Measurements from ENCODE around the gene VPS52.

The VPS52 gene

GRCh38 chr6:33209856-33210255, 61.8 kb downstream of the VPS52 start:
- TF ChIP-seq CTCF (conservative IDR thresholded peaks at IDR 0.05; ENCODE audit: control insufficient read depth, insufficient read depth, low read depth, low read length) = no peak
- no peak for DNase-seq (ENCODE audit: low read depth)
- H3K4me3 ChIP-seq (ENCODE audit: control insufficient read depth, low read depth, low read length) = no peak overlapping the region

- DNase-seq (ENCODE audit: low read depth) = peak; percentile 54
- H3K4me3 ChIP-seq (ENCODE audit: control insufficient read depth, low read depth, low read length) = peak within 1 kb of the TSS; percentile 86
These were observed 63.3 kb downstream of the VPS52 start, which contains the start of gene RING1 for GRCh38 chr6:33208091-33208967. TSS of gene RING1 (plus strand) at chr6:33208500. CDS start at chr6:33208823, 323 bp downstream.

GRCh38 chr6:33207552-33208090, 64.1 kb downstream of the VPS52 start:
- peak; percentile 46 for DNase-seq (ENCODE audit: low read depth)
- TF ChIP-seq CTCF (conservative IDR thresholded peaks at IDR 0.05; ENCODE audit: control insufficient read depth, insufficient read depth, low read depth, low read length) = no peak
- H3K4me3 ChIP-seq (ENCODE audit: control insufficient read depth, low read depth, low read length) = peak overlapping the region; percentile 86

More at GRCh38 chr6:33208091-33208967, 63.3 kb downstream of the VPS52 start, which contains the start of gene RING1:
- no peak for TF ChIP-seq CTCF (conservative IDR thresholded peaks at IDR 0.05; ENCODE audit: control insufficient read depth, insufficient read depth, low read depth, low read length)

- DNase-seq (ENCODE audit: low read depth) = no peak
- TF ChIP-seq CTCF (conservative IDR thresholded peaks at IDR 0.05; ENCODE audit: control insufficient read depth, insufficient read depth, low read depth, low read length) = no peak
- H3K4me3 ChIP-seq (ENCODE audit: control insufficient read depth, low read depth, low read length) = peak overlapping the region; percentile 86
These were observed 64.7 kb downstream of the VPS52 start for GRCh38 chr6:33206864-33207551.

- no peak overlapping the region for H3K4me3 ChIP-seq (ENCODE audit: control insufficient read depth, low read depth, low read length)
- TF ChIP-seq CTCF (conservative IDR thresholded peaks at IDR 0.05; ENCODE audit: control insufficient read depth, insufficient read depth, low read depth, low read length) = no peak
- no peak for DNase-seq (ENCODE audit: low read depth)
These were observed 65.4 kb downstream of the VPS52 start for GRCh38 chr6:33206027-33206863.

Measured in fibroblast of mammary gland (primary cell).